Stimulated activated CD8-positive, alpha-beta memory T cell treated with anti-CD3 and anti-CD28 coated beads, Interleukin-2, amount 100 ng/mL, for 48 hours (primary cell): ENCODE results near the gene PRKCE.

Experiments used
- DNase-seq, 2 donors: peaks; one replicate each; pipeline ENCODE4 v3.0.0-alpha.2; 2020; ENCODE audit warnings: low read depth in 2 of 2

PRKCE gene

DNA sequence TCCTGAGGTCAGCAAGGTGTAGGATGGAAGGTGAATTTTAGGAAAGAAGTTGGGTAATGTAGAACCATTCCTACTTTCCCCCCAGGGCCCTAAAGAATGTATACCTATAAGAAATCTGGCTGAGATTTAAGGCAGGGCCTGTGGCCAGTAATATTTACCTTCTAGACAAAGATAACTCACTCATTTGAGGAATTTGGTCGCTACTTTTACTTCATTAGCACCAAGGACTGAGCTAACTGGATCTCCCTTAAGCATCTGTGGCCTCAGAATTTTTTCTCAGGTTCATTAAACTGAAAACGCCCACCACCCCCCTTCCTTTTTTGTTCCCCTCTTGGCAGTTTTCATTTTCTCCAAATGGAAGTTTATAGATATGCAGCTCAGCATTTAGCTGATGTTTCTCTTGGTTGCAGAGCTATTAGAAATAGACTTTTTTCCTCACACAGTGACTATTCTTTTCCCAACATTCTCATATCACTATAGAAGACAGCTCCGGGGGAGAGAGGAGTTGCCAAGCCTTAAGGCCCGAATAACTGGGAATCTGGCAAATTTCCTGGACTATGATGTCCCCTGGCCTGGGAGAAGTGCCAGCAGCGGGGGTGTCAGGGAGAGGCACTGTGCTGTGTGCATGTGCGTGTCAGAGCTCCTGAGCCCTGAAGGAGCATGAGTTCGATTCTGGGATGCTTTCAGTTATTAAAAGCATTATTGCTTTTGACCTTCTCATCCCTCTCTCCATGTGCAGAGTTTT, 310.9 kb downstream of the PRKCE start:
- DNase-seq = no peak

DNA sequence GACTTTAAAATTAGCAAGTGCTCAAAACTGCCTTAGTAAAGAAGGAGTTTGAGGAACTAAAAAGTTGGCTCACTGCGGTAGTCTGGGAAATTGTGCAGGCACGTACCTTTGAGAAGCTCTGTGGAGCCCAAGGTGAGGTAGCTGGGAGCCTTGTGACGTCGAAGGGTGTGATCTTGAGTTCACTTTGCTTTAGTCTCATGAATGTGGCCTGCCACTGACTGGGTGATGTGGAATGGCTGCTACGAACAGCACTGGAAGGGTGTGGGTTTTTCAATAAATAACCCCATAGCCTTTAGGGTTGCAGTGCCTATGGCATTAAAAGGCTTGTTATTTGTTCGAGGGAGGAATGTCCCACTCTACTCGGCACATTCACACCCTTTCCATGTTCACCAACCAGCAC, 312.3 kb downstream of the PRKCE start:
- no peak for DNase-seq

DNA sequence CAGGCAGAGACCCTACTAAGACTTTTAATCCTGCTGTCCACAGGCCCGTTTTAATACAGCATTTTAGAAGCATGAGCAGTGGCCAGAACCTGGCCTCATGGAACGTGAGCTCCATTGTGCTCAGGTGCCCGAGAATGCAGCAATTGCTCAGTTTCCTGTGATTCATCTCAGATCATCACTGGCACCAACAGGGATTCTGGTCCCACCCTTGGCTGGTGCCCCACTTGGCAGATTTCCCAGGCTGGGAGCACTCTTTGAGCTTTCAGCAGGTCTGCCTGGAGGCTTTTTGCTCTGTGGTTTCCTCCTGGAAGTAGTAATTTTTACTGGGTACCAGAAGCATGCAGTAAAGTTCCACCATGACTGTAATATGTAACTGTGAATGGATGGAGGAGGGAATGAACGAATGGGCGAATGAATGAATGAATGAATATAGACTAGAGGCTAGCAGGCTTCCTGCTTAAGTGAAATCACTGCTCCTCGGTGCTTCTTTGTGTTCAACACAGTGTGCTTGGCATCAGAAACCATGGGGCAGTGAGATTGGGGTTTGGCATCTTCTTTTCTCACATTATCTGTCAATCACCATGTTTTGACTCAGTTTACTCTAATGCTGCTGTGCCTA, 312.9 kb downstream of the PRKCE start:
- DNase-seq = no peak

DNA sequence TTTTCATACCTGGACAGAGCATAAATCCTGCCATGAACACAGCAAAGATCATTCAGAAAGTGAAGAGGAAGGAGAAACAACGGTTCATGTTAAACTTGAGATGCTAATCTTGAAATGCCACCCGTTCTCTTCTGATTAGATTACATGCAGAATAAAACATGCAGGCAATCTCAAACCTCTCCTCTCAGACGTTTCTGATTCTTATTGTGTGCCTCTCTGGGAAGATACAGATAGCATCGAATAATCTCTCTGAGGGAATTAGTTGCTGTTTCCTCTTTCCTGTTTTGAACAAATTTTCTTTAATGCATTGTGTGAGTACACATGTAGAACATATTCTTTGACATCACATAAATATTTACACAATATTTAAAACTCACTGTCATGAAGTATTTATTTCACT, 313.4 kb downstream of the PRKCE start:
- DNase-seq = no peak

DNA sequence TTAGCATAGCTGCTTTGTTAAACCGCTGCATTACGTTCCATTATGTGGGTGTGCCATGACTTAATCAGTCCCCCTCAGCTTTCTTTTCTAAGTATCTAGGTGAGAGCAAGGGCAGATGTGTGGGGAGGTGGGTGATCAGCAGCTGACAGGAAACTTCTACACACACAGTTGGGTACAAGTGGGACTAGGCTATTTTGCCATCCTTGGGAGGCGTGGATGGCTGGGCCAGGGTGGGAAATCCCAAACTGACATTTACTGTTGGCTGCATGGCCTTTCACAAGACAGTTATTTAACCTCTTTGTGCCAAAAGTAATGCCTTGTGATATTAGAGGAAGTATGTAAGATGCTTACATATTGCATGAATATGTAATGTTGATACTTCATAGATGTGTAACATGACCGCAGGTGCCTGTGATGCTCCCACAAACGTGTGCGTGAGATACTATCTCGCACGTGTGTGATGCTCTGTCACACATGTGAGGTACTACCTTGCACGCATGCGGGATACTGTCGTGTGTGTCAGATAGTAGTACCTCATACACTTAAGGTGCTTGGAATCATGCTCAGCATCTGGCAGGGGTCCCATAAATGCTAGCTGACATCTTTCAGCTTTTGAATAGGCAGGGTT, 314.5 kb downstream of the PRKCE start:
- no peak for DNase-seq

DNA sequence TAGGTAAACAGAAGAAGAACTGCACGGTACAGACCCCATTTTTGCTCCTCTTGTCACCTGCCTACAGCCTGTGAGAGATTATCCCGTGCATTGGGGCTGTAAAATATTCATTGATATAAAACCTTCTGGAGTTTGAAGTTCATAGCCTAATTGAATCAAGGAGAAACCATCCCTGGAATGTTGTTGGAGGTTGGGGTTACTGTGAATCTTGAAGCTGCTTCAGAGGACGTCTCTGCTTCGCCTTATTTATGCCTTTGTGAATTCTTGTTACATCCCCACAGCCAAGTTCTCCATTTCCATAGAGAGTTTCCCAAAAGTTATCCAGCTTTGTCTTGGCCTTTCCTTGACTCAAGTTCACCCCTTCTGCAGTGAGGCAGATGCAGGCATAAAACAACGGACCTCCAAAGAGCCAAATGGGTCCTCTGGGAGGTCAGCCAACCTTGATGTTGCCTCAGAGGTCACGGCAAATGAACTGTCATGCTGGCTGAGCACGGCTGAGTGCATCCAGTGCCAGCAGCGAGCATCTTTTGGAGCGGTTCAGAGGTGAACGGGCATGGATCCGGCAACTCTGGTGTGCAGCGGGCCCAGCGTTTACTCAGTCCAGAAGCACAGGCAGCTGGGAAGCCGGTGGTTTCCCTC, 317.6 kb downstream of the PRKCE start:
- no peak for DNase-seq

DNA sequence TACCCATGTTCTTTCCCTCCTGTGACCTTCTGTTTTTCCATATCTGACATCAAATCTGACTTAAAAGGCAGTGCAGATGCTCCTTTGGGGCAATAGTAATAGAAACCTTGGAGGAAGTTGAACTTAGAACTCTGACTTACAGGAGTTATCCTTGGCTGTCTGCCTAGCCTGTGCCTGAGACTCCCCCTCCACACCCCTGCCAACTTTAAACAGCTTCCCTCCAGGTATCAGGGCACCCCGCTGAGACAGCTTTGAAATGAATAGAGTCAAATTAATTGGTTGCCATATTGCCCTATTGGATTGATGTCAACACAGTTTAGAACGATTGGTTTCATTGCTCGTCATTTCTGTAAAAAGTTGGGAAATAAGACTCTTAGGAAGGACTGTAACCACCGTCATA, 322.0 kb downstream of the PRKCE start:
- DNase-seq = no peak

DNA sequence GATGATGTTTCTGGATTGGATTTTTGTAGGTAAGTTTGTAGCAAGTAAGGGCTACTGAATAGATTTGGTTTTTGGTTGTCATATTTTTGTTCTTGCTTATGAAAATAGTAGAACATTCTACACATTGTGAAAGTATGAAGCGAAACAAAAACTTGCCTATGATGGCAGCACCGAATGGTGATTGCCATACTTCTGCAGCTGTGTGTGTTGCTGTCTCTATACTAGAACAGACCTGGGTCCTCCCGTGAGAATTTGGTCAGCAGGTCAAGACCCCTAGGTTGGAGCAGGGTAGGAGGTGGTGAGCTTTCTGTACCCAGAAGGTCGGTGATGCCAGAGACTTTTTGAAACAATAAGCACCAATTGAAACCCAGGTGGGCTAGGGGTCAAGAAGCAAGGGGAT, 322.6 kb downstream of the PRKCE start:
- no peak for DNase-seq

DNA sequence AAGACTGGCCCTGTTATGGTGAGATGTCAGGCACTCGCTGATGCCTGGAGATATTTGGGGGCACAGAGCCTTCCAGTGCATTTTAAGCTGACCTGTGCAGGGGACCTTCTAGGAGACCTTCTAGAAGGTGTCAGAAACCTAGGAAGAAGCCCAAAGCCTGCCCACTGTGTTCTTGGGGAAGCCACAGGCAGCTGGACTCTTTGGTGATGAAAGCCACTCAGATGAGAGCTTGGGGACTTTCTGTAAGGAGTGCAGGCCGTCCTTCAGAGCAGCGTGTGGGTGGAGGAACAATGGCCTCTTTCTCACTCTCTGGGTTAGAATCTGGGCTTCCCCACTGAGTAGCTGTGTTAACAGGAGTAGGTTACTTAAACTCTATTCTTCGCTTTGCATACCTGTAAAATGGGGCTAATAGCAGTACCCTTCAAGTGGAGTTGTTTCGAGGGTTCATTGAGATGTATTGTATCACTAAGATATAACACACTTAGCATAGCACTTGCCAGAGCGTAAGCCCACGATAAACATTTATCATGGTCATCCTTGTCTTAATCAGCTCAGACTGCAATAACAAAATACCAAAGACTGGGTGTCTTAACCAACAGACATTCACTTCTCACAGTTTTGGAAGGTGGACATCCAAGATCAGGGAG, 323.4 kb downstream of the PRKCE start:
- DNase-seq = no peak

DNA sequence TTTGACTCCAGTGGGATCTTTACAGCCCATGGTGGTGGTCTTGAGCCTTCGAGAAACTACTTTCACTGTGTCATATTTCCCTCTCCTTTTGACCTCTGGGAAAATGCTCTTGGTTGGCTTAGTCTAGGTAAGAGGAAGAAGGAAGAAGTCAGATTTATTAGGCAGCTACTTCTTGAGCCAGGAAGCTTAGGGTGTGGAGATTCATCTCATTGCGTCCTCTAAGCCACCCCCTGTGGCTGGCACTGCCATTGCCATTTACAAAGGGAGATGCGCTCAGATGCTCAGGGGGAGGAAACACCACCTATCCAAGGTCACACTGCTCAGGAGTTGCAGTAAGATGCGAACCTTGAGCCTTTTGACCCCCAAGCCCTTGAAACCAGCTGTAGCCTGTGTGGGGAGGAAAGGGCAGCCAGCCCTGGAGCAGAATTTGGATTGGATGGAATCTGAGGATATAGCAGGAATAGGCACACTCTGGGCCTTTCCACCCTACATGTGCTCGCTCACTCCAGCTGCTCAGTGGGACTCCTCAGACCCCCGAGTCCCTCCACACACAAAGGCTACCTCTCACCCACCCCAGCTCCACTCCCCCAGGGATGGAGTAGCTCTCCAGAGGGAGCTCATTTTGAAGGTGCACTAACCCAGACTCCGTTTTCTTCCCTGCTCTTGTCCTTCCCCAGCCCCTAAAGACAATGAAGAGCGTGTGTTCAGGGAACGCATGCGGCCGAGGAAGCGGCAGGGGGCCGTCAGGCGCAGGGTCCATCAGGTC, 324.5 kb downstream of the PRKCE start:
- no peak for DNase-seq

DNA sequence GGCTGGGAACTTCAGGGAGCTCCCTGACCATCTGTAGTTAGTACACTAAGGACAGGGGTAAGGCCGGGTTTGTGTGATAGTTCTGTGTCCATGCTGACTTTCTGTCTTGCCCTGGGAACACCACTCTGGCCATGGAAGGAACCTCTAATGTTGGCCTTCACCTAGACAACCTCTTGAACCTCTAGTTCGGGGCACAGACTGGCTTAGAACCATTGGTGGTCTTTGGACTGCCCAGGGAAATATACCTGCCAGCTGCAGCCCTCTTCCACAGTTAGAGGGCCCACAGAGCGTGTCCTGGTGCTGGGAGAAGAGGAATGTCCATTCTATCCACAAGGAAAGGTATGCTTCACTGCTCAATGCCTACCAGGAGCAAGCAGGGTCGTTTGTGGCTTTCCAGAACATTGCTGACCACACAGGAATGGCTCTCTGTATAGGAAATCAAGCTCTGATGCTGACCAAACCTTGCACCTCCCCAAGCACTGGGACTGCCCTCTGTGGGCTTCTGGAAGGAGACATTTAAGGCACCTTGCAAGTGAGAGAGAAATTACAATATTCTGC, 326.9 kb downstream of the PRKCE start:
- DNase-seq = no peak

DNA sequence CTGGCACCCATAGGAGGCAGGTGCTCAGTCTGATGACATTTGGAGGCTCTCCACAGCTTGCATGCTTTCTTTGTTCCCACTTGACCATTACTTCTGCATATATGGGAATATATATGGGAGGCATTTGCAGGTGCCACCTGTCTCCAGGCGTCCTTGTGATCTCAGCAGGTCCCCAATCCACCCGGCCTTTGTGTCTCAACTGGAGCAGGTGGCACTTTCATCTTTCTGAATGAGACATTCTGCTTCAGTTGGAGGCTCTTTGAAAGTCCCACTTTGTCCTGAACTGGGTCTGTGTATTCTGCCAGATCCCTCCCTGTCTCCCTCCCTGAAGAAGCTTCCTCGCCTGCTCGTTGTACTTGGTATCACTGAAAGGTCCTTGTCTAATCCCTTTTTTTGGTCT, 327.6 kb downstream of the PRKCE start:
- DNase-seq = no peak

DNA sequence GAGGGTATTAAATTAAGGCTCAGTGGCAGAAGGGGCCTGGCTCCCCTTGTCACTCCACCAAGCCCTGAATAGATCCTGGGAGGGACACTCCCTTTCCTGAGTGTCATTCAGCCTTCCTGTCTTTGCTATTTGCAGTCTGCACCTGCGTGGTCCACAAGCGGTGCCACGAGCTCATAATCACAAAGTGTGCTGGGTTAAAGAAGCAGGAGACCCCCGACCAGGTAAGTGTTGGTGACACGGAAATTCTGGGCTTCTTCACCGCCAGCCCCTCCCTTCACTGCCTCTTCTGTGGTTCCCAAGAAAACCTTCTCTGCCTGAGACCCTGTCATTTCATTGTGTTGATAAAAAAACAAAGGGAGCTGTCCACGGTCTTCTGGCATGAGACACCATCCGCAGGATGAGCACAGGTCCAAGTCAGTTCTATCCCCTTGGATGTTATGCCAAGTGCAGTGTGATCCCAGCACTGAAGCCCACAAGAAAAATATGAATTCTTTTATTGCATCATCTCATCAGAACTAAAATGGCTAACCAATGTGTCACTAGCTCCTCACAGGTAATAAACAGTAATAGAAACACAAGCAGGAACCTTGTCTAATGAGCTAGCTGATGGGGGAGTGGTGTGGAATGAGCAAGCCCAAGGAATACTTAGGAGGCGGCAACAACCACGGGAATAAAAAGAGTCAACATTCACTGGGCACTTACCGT, 328.8 kb downstream of the PRKCE start:
- DNase-seq = no peak

DNA sequence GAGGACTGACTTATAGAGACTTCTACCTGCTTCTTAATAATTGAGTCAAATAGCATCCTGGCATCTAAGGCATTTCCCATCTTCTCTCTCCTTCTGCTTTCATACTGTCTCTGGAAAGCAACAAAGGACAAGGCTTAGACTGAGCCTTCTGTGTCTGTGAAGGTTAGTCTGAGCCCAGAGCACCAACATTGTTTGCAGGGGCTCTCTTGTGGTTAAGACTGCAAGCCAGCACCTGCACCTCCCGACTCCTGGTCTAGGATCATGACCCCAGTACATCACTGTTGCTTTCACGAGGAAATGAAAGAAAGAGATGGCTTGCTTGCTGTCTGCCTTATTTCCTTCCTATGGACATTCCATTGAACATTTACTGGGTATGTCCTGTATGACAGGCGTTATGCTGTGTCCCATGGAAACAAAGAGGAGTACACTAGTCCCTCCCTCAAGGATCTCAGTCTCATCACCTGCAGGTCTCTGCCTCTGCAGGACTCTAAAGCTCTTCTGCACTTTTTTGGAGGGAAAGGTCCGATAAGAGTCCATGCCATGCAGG, 330.0 kb downstream of the PRKCE start:
- DNase-seq = no peak

DNA sequence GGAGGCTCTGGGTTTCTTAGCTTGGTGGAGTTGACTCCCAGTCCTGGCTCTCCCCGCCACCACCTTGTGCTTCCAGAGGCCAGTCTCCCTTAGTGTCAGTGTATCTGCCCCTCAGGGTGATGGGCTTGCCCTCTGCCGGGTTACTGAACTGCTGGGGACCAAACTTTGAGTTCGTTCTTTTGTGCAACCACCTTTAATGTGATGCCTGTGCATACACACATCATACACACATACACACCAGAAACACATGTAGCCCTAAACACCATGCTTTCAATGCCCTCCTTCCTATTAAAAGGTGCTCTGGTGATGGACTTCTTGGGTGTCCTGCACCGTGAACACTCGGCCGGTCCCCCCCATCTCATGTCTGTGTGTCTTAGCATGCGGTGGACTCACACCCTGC, 330.6 kb downstream of the PRKCE start:
- no peak for DNase-seq

DNA sequence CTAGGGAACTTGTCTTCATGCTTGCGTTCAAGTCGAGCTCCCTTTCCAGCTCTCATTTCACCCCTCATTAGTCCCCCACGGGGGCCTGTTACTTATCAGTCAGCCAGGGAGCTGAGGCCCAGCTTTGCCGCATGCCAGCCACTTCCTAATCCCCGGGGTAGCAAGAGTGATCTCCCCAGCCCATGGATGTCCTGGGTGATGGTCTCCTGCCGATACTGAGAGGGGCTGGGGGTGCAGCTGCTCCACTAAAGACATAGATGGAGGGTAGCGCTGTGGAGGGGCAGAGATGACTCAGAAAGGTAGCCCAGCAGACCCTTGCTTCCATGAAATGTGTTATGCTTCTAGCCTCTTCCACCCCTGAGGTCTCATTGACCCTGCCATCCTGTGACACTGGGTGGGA, 331.7 kb downstream of the PRKCE start:
- DNase-seq = no peak

DNA sequence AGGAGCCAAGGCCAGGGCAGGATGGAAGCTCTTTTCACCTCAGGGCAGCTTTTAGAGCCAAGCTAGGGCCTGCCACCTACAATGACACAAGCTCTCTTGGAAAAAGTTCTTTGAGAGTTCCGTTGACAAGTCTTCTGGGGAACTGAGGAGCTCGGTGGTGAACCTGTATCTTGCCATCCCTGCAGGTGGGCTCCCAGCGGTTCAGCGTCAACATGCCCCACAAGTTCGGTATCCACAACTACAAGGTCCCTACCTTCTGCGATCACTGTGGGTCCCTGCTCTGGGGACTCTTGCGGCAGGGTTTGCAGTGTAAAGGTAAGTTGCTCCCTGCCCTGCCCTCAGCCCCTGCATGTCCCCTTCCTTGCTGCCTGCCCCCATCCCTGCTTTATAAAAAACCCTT, 332.9 kb downstream of the PRKCE start:
- no peak for DNase-seq

DNA sequence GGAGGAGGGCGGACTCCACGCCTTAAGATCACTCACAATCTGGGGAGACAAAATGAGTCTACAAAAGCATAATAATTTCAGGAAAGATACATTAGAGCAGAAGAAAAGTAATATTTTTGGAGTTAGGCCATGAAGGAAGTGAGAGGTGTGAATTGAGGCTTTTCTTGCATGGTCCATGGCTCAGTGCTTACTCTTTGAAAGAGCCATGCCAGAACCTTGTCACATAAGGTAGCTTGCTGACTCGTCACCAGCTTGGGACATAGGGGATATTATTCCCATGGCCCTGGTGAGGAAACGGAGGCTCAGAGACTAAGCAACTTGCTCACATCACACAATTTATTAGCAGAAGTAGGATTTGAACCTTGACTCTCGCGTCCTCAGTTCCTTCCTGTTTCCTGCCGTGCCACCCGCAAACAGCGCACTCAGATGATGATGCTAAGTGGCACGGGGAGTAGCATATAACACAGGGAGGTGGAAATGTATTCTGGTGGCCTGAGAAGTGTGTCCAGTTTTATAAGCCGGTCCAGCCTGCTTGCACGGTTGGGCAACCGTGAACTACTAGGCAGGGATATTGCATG, 333.5 kb downstream of the PRKCE start:
- no peak for DNase-seq

DNA sequence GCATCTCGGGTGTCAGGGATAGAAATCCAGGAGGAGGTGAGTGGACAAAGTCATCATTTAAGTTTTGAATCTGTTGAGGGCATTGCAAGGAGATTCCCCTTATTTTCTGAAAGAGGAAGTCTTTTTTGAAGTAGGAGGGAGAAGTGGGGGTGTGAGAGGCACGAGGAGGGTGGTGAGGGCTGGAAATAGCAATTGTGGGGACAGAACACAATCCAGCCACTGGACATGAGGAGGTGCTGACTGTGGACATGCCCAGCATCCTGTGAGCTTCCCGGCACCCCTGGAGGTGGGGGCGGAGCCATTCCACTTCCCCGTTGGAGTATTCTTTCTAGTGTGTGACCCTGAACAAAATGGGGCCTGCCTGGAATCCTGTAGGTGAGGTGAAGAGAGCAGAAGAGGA, 335.0 kb downstream of the PRKCE start:
- no peak for DNase-seq

DNA sequence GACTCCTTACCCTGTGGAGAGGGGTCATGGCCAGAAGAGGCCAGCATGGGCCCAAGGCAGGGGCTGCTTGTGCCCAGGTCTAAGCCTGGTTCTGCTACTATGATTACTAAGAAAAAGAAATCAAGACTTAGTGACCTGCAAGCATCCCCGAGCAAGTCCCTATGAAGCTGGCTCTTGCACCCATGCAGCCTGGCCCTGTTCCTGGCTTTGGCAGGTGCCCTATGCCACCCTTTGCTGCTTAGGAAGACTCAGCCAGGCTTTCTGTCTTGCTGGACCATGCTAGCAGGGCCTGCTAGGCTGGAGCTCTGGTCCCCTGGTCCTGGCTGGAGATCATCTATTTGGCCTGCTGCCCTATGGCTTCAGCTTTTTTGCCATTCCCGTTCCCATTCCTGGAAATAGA, 336.4 kb downstream of the PRKCE start:
- DNase-seq = no peak
